HL-60 (cell line): ENCODE data around the gene ZNF618.

ENCODE experiments used
- CTCF ChIP-seq: IDR thresholded peaks from one replicate; pipeline ENCODE4 v1.5.1; 2011; ENCODE audit warnings: low read length, control low read depth, inconsistent platforms; ENCODE audit not compliant: insufficient read depth
- REST ChIP-seq: IDR thresholded peaks from 2 replicates; pipeline ENCODE4 v1.6.1; 2012; ENCODE audit warnings: low read depth; ENCODE audit not compliant: insufficient replicate concordance

- TF ChIP-seq CTCF = no peak
- TF ChIP-seq REST = no peak
These were observed 58.2 kb downstream of the ZNF618 start for GRCh38 chr9:113934167-113934828.
